GM12891 (cell line): ENCODE measurements around the gene PAQR3.

Experiments used
- PAX5 ChIP-seq: IDR thresholded peaks from 2 replicates; pipeline ENCODE4 v1.6.1; 2011; ENCODE audit warnings: low read length, moderate library complexity, mild to moderate bottlenecking; ENCODE audit not compliant: insufficient read depth, severe bottlenecking
- POLR2A ChIP-seq: IDR thresholded peaks from 2 replicates; pipeline ENCODE4 v1.6.1; 2011; ENCODE audit warnings: low read depth, low read length, control low read depth
- POLR2AphosphoS5 ChIP-seq: IDR thresholded peaks from 2 replicates; pipeline ENCODE4 v1.6.1; 2011; ENCODE audit warnings: low read depth, low read length, control low read depth
- POU2F2 ChIP-seq: IDR thresholded peaks from 2 replicates; pipeline ENCODE4 v1.6.1; 2011; ENCODE audit warnings: low read depth, mild to moderate bottlenecking, control low read depth, low read length, moderate library complexity
- SPI1 ChIP-seq: IDR thresholded peaks from 2 replicates; pipeline ENCODE4 v1.6.1; 2011; ENCODE audit warnings: low read depth, low read length, control low read depth
- TAF1 ChIP-seq: IDR thresholded peaks from 2 replicates; pipeline ENCODE4 v1.6.1; 2011; ENCODE audit warnings: low read depth, low read length, control low read depth

DNA sequence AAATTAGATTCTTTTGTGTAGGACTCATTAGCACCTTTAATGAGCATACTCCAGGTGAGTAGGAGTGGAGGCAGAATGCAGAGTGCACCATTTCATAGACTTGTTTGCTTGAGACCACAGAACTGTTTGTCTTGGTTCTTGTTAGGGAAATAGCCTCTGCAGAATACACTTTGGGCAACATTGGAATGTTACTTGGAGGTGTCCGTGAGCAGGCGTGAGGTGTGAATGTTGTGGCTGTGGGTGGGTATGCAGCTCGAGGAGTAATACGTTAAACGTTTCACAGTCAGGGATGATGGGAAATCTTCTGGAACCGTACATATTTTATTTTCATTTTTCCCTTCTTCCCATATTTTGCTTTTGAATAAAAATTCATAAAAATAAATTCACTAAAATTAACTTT, 31.6 kb downstream of the PAQR3 start:
- TF ChIP-seq POLR2AphosphoS5 (no peak), POLR2A (no peak), SPI1 (no peak), POU2F2 (no peak), TAF1 (no peak), PAX5 (no peak)
